Hematopoietic multipotent progenitor cell treated with erythropoietin and hydrocortisone succinate and interleukin-3 and kit ligand, for 17 days (in vitro differentiated cells): Measurements from ENCODE around the gene RALGPS2.
"Not testable (repeated sequence)": the region's sequence is repeated elsewhere in the genome, so short reads cannot be mapped to it uniquely, and the experiment has no call there.

Source experiments
- DNase-seq: peaks from one replicate; pipeline ENCODE4 v3.0.0-alpha.2; 2015; ENCODE audit warnings: low spot score

RALGPS2 gene

DNA sequence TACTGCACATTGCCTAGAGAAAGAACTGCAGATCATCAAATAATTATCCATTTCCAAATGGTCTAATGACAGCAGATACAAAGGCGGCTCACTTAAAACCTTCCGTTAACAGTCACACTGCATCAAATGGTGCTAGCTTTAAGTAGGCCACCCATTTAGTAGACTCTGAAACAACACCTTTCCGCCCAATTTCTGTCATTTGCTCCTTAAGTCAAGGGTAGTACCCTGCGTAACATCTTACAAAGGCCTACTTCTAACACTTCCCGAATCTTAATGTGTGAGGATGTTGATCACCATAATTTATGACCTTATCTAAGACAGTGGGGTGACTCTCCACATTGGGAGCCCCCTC is 692 bp upstream of the RALGPS2 start:
- no peak for DNase-seq

- peak; percentile 33 for DNase-seq
These were observed 532 bp downstream of the RALGPS2 start for GRCh38 chr1:178725466-178726086.

- peak; percentile 71 for DNase-seq
These were observed 1.1 kb downstream of the RALGPS2 start for GRCh38 chr1:178726087-178726517.

GRCh38 chr1:178726545-178726944 is 1.5 kb downstream of the RALGPS2 start:
- no peak for DNase-seq

DNA sequence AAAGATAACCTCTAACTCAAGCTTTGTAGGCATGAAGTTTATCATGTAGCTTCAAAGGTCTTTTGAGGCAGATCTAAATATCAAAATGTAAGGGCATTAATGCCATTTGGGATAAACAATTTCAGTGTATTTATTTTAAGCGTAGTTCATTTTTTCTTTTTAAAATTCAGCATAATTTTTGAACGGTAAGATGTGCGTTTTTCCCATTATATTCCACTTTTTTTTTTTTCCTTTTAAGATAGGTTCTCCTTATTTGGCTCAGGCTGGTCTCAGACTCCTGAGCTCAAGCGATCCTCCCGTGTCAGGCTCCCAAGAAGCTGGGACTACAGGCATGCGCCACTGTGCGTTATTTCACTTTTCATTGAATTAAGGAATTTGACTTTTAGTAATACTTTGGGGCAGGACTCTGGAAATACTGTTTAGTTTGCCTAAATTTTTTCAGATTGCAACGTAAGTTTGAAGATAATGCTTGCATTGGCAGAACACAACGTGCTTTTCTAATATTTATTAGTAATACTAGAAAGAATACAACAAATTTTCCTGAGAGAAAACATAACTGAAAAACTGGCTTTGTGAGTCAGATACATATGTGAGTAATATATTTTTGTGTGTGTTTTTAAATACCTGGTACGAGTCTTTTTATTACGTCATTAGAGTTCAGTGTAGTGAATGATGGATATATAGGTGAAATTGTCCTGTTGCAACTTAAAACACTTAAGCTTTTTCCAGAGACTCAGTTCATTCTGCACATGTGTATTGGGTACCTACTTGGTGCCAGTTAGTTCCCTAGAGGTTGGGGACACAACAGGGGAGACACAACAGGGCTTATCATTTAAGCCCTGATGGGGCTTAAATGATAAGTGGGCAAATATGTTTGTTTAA is 2.2 kb downstream of the RALGPS2 start:
- no peak for DNase-seq

DNA sequence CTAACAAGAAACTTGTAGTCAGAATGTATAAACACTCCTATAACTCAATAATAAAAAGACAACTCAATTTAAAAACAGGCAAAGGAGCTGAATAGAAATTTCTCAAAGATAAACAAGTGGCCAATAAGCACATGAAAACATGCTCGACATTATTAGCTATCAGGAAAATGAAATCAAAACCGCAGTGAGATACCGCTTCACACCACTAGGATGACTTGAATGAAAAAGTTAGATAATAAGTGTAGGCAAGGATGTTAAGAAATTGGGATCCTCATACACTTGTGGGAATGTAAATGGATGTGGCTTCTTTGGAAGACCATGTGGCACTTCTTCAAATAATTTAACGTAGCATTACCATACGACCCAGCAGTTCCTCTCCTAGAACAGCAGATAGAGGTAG is 8.9 kb downstream of the RALGPS2 start:
- no peak for DNase-seq

DNA sequence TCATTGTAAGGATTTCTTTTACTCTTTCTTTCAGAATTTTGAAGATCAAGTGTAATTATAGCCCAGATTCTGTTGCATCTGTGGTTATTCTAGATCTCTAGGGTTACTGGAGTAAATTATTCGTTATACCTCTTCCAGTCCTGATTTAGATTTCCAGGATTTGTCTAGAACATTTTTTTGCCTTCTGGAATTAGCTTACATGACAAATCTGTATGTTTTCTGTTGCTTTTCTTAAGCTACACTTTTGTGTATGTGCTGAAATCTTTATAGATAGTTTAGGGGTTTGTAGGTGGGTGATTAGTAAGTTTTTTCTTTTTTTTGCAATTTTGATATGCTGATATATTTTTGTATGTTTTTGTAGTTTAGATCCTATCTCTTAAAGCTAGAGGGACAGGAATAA is 13.7 kb downstream of the RALGPS2 start:
- no peak for DNase-seq

GRCh38 chr1:178739285-178740045 is 14.4 kb downstream of the RALGPS2 start:
- no peak for DNase-seq

DNA sequence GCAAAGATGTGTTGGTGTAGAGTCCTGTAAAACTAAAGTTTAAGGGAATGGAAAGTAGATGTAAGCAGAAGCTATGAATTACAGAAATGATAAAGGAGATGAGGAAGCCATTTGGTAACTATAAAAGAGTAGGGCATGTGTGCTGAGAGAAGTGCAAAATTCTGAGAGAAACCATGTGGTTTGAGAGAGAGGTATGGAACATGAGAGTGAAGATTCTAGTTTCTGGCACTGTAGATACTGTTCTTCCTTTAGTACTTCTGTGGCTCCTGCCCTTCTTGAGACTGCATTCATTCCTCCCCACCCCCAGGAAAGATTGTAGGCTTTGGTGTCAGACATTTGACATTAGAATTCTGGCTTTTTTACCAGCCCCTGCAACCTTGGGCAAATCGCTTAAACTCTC is 15.4 kb downstream of the RALGPS2 start:
- DNase-seq = no peak

DNA sequence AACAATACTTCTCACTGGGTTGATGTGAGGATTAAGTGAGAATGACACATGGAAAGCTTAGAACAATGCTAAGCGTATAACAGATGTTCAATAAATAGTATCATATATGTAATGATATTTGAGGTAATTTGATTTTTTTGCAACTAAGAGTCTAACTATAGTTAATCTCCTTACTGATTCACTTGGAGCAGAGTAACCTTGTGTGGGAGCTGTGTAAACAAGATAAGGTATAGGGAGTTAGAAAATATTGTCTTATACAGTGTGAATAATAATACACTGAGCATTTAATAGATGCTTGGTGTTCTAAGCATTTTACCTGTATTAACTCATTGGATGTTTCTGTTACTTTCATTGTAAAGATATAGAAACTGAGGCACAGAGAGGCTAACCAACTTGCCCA is 15.9 kb downstream of the RALGPS2 start:
- DNase-seq = no peak

GRCh38 chr1:178743801-178744200 is 18.8 kb downstream of the RALGPS2 start:
- DNase-seq = no peak

DNA sequence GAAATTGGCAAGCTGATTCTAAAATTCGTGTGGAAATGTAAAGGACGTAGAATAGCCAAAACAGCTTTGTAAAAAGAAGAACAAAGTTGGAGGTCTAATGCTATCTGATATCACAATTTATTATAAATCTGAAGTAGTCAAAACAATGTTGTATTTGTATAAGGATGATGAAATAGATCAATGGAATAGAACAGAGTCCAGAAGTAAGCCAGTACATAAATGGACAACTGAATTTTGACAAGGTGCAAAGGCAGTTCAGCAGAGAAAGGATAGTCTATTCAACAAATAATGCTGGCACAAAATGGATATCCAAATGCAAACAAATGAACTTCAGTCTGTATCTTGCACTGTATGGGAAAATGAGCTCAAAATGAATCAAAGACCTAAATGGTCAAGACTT is 20.2 kb downstream of the RALGPS2 start:
- no peak for DNase-seq

GRCh38 chr1:178746345-178746744 is 21.3 kb downstream of the RALGPS2 start:
- no peak for DNase-seq

DNA sequence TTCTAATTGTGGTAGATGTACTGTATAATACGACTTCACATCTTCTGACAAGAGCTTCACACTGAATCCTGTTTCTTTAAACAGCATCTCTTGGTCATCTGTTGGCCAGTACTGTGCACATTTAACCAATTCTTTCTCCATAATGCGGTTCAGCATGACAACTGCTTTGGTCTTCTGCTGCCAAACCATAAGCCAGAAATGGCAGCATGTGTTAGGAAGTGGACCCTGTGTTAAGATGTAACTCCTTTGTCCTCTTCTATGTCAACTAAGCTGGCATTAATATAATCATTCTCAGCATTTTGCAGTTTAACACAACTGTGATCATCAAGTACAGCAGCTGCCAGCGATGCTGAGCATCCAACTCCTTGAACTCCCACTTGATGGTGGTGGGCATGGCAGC is 22.3 kb downstream of the RALGPS2 start:
- not testable (repeated sequence) for DNase-seq

DNA sequence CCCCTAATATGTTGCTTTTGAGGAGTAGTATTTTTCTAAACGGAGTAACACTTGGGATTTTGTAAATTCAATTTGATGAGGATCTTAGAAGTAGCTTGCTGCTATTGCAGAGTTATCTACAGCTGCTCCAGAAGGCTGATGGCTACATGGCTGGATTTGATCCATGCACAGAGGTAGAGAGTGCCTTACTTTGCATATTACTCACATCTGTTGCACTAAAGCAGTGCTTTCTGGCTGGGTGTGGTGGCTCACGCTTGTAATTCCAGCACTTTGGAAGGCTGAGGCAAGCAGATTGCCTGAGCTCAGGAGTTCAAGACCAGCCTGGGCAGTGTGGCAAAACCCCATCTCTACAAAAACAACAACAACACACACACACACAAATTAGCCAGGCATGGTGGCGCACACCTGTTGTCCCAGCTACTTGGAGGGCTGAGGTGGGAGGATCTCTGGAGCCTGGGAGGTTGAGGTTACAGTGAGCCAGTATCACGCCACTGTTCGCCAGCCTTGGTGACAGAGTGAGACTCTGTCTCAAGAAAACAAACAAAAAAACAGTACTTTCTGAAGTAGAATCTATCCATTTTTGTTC is 24.6 kb downstream of the RALGPS2 start:
- DNase-seq = no peak

- DNase-seq = no peak
These were observed 26.0 kb downstream of the RALGPS2 start for GRCh38 chr1:178751046-178751445.

DNA sequence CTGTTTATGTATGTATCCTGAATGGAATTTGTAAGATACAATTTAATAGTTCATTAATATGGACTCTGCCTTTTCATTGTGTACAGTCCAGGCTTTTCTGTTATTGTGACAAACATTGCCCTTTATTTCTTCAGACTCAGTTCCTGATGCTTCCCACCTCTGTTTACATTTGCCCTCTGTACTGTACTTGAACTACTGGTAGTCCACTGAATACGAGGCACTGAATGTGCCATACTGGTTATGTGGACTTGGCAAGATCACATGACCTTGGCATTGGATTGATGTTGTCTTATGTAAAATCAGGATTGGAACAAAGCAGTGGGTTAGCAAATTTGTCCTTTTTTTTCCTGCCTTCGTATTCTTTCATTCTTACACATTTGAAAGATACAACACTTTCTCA is 27.8 kb downstream of the RALGPS2 start:
- DNase-seq = no peak

DNA sequence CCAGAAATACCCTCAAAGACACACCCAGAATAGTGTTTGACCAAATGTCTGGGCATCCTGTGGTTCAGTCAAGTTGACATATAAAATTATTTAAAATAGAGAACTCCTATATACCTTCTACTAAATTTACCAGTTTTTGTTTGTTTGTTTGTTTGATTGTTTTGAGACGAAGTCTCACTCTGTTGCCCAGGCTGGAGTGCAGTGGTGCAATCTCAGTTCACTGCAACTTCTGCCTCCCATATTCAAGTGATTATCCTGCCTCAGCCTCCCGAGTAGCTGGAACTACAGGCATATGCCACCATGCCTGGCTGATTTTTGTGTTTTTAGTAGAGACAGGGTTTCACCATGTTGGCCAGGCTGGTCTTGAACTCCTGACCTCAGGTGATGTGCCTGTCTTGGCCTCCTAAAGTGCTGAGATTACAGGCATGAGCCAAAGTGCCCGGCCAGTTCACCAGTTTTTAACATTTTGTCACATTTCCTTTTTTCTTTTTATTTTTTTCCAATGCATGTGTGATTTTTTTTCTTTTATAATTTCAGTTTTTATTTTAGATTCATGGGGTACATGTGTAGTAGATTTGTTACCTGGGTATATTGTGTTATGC is 29.7 kb downstream of the RALGPS2 start:
- not testable (repeated sequence) for DNase-seq

GRCh38 chr1:178768423-178768822 is 43.4 kb downstream of the RALGPS2 start:
- peak; percentile 74 for DNase-seq

DNA sequence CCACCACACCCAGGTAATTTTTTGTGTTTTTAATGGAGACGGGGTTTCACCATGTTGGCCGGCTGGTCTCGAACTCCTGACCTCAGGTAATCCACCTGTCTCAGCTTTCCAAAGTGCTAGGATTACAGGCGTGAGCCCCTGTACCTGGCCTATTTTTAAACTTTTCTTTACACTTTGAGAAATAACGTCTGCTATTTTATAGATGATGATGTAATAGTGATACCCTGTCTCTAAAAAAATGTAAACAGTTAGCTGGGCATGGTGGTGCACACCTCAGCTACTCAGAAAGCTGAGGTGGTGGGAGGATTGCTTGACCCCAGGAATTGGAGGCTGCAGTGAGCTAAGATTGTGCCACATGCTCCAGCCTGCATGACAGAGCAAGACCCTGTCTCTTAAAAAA is 47.9 kb downstream of the RALGPS2 start:
- no peak for DNase-seq

GRCh38 chr1:178774263-178774662 is 49.2 kb downstream of the RALGPS2 start:
- peak; percentile 59 for DNase-seq

- no peak for DNase-seq
These were observed 51.5 kb downstream of the RALGPS2 start for GRCh38 chr1:178776553-178776952.
